ENCODE data around the gene NCR1.
"Not testable (repeated sequence)": the region's sequence is repeated elsewhere in the genome, so short reads cannot be mapped to it uniquely, and the experiment has no call there.

DNA sequence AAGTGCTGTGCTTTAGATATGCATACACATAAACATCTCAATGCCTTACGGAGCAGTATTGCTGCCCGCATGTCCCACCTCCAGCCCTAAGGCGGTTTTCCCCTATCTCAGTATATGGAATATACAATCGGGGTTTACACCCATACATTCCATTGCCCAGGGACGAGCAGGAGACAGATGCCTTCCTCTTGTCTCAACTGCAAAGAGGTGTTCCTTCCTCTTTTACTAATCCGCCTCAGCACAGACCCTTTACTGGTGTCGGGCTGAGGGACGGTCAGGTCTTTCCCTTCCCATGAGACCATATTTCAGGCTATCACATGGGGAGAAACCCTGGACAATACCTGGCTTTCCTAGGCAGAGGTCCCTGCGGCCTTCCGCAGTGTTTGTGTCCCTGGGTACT is 44.6 kb downstream of the NCR1 start:
- not testable (repeated sequence) for TF ChIP-seq CTCF, POLR2A (IDR thresholded peaks at IDR 0.05)
